Vagina (tissue), 2 donors: ENCODE measurements around the gene VWA5B2.

Experiments
- POLR2A ChIP-seq, 2 donors: fragments of 450-650 bp; IDR thresholded peaks; one replicate each; pipeline ENCODE4 v1.6.1; 2017; ENCODE audit warnings: antibody characterized with exemption in 2 of 2, mild to moderate bottlenecking in 2 of 2, moderate library complexity in 2 of 2
- POLR2AphosphoS5 ChIP-seq, 2 donors: sonication (generic); formaldehyde crosslinking; IDR thresholded peaks; one replicate each; pipeline ENCODE4 v1.9.0; 2017; ENCODE audit warnings: antibody characterized with exemption in 2 of 2, mild to moderate bottlenecking in 2 of 2, low read depth in 1 of 2; ENCODE audit not compliant: insufficient read depth in 1 of 2
- TF ChIP-seq, protein P1 (sequence below), 3 experiments: fragments of 450-650 bp in 2 of 3; fragments of 200-600 bp in 1 of 3; sonication (generic) in 1 of 3; IDR thresholded peaks; one replicate each; pipeline ENCODE4 v1.5.1; 2017 to 2019; ENCODE audit warnings: antibody characterized with exemption in 3 of 3, mild to moderate bottlenecking in 2 of 3, moderate library complexity in 2 of 3

DNA sequence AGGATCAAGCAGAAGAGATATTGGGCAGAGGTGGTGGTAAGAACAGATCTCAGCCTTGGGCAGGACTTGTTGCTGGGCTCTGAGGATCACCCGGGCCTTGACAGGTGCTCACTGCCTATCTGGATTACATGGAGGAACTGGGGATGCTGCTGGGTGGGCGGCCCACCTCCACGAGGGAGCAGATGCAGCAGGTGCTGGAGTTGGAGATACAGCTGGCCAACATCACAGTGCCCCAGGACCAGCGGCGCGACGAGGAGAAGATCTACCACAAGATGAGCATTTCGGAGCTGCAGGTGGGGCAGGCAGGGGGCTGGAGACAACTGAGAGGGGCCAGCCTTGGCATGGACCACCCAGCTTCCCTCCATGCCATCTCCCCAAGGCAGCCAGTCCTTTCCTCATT lies 54.3 kb downstream of the VWA5B2 start:
- TF ChIP-seq POLR2A (IDR thresholded peaks at IDR 0.05) (no peak), POLR2AphosphoS5 (IDR thresholded peaks at IDR 0.05; ENCODE audit: insufficient read depth in 1 of 2, low read depth in 1 of 2) (no peak)
- TF ChIP-seq, protein P1, sequence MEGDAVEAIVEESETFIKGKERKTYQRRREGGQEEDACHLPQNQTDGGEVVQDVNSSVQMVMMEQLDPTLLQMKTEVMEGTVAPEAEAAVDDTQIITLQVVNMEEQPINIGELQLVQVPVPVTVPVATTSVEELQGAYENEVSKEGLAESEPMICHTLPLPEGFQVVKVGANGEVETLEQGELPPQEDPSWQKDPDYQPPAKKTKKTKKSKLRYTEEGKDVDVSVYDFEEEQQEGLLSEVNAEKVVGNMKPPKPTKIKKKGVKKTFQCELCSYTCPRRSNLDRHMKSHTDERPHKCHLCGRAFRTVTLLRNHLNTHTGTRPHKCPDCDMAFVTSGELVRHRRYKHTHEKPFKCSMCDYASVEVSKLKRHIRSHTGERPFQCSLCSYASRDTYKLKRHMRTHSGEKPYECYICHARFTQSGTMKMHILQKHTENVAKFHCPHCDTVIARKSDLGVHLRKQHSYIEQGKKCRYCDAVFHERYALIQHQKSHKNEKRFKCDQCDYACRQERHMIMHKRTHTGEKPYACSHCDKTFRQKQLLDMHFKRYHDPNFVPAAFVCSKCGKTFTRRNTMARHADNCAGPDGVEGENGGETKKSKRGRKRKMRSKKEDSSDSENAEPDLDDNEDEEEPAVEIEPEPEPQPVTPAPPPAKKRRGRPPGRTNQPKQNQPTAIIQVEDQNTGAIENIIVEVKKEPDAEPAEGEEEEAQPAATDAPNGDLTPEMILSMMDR (IDR thresholded peaks at IDR 0.05), result no peak
